K562 (cell line): ENCODE results near the gene USP48. TPM values are rescaled to one million over a fixed set of nuclear protein-coding genes. Genes with fewer than 3 reads are reported as not detected.

Experiments used
- FOXA1 ChIP-seq: fragments of 450-650 bp; IDR thresholded peaks from 2 replicates; pipeline ENCODE4 v1.6.1; 2016; ENCODE audit warnings: mild to moderate bottlenecking, borderline replicate concordance
- HCFC1 ChIP-seq: IDR thresholded peaks from 2 replicates; pipeline ENCODE4 v1.6.1; 2012; ENCODE audit warnings: low read depth, low read length, improper control_type of control experiment
- NCOA4 ChIP-seq: fragments of 450-650 bp; IDR thresholded peaks from 2 replicates; pipeline ENCODE4 v1.6.1; 2018; ENCODE audit warnings: mild to moderate bottlenecking; ENCODE audit not compliant: partially characterized antibody
- TGIF2 ChIP-seq: sonication (generic); formaldehyde crosslinking; IDR thresholded peaks from 2 replicates; pipeline ENCODE4 v1.8.1; 2022; ENCODE audit warnings: mild to moderate bottlenecking, missing genetic modification reagents, moderate library complexity
- U2AF1 ChIP-seq: fragments of 200-400 bp; formaldehyde crosslinking; optimal IDR thresholded peaks from 2 replicates; pipeline ENCODE3; 2017; ENCODE audit warnings: mild to moderate bottlenecking, low read depth, low read length, moderate library complexity
- ZNF175 ChIP-seq: fragments of 200-800 bp; sonication (Bioruptor generic); IDR thresholded peaks from 2 replicates; pipeline ENCODE4 v1.6.1; 2016; ENCODE audit warnings: low read depth, mild to moderate bottlenecking, missing genetic modification characterization, missing compliant biosample characterization
- polyA plus RNA-seq, 8 experiments: library from polyadenylated mRNA; depleted of rRNA in 4 of 8; stranded (reverse) in 5 of 8; unstranded in 3 of 8; fragments of >200 nt; fragmentation: Nextera tagmentation in 2 of 8; fragmentation: Illumina TruSeq in 1 of 8; extraction: Ambion mirVana in 2 of 8; extraction: Trizol in 1 of 8; gene quantifications; 2 replicates each; pipeline versions ENCODE4 v1.2.1 to v1.2.3, GENCODE V29; 2011 to 2014; ENCODE audit warnings: inconsistent platforms in 1 of 8, missing spikeins in 1 of 8
- total RNA-seq, 7 experiments: library from RNA; depleted of rRNA in 6 of 7; stranded (reverse); fragments of >200 nt in 6 of 7; fragmentation: Illumina TruSeq in 2 of 7; extraction: Trizol in 2 of 7; gene quantifications; 2 replicates each; pipeline versions ENCODE4 v1.2.1 to v1.2.3, GENCODE V29; 2011 to 2021; ENCODE audit warnings: low replicate concordance in 1 of 7
- TF ChIP-seq, protein P1 (sequence below), 2 experiments: fragments of 450-650 bp; formaldehyde crosslinking in 1 of 2; IDR thresholded peaks; 2 replicates each; pipeline versions ENCODE4 v1.4.0 to v1.6.1; 2014 to 2020; ENCODE audit warnings: mild to moderate bottlenecking in 2 of 2, borderline replicate concordance in 1 of 2, low read depth in 1 of 2
- TF ChIP-seq, protein P2 (sequence below): fragments of 450-650 bp; formaldehyde crosslinking; IDR thresholded peaks from 2 replicates; pipeline ENCODE4 v1.4.0; 2022; ENCODE audit warnings: missing genetic modification characterization
- TF ChIP-seq, protein P3 (sequence below): fragments of 450-650 bp; IDR thresholded peaks from 2 replicates; pipeline ENCODE4 v1.6.1; 2016; ENCODE audit warnings: missing biosample characterization, missing genetic modification characterization
- TF ChIP-seq, protein P4 (sequence below): fragments of 200-800 bp; sonication (Bioruptor generic); IDR thresholded peaks from 2 replicates; pipeline ENCODE4 v1.6.1; 2017; ENCODE audit warnings: missing genetic modification characterization, missing compliant biosample characterization
- TF ChIP-seq, protein P5 (sequence below): fragments of 450-650 bp; formaldehyde crosslinking; IDR thresholded peaks from 2 replicates; pipeline ENCODE4 v1.4.0; 2020; ENCODE audit warnings: mild to moderate bottlenecking, moderate library complexity

Gene USP48
- total and polyA plus RNA-seq, 9 of the 15 experiments (the other 6 are each of a cell fraction or from before 2014, with no cell fraction given) = 23.3 to 123 (median 106) TPM

DNA sequence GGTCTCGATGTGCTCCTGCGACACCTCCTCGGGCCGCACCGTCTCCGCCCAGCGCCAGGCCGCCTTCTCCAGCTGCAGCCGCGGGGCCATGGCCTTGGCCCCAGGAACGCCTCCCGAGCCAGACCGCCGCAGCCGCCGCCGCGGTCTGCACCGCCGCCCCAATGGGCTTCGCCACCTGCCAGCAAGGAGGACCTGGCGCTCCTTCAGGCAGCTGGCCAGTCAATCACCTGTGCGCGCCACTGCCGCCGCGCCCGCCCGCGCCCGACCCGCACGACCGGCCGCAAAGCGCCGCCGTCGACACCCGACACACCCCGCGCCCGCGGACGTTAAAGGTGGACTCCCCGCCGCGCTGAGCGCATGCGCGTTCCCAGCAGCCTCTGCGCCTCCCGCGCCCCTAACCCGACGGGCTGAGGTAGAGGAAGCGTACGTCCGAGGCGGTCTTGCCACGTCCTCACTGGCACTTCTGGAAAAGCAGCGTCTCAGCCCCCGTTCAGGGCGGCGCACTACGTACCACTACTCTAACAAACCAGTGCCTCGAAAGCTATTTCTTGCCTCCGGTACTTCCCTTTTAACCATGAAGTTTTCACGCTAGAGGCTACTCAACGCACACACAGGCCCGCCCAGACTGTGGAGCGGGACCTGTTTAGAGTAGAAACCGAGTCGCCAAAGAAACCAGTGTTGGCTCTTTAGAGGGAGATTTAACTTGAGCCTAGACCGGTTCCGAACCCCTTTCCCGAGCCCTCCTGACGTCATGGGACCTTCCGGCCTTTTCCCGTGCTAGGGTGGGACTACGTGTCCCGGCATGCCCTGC is at the start of gene USP48 (continued):
- TF ChIP-seq, protein P1, sequence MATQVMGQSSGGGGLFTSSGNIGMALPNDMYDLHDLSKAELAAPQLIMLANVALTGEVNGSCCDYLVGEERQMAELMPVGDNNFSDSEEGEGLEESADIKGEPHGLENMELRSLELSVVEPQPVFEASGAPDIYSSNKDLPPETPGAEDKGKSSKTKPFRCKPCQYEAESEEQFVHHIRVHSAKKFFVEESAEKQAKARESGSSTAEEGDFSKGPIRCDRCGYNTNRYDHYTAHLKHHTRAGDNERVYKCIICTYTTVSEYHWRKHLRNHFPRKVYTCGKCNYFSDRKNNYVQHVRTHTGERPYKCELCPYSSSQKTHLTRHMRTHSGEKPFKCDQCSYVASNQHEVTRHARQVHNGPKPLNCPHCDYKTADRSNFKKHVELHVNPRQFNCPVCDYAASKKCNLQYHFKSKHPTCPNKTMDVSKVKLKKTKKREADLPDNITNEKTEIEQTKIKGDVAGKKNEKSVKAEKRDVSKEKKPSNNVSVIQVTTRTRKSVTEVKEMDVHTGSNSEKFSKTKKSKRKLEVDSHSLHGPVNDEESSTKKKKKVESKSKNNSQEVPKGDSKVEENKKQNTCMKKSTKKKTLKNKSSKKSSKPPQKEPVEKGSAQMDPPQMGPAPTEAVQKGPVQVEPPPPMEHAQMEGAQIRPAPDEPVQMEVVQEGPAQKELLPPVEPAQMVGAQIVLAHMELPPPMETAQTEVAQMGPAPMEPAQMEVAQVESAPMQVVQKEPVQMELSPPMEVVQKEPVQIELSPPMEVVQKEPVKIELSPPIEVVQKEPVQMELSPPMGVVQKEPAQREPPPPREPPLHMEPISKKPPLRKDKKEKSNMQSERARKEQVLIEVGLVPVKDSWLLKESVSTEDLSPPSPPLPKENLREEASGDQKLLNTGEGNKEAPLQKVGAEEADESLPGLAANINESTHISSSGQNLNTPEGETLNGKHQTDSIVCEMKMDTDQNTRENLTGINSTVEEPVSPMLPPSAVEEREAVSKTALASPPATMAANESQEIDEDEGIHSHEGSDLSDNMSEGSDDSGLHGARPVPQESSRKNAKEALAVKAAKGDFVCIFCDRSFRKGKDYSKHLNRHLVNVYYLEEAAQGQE (IDR thresholded peaks at IDR 0.05; ENCODE audit: borderline replicate concordance) = no peak; the same call in 1 of the 2 replicates
- TF ChIP-seq, protein P1 (CRISPR knock-in tag; IDR thresholded peaks at IDR 0.05; ENCODE audit: low read depth) = peak; percentile 53
- TF ChIP-seq, protein P2, sequence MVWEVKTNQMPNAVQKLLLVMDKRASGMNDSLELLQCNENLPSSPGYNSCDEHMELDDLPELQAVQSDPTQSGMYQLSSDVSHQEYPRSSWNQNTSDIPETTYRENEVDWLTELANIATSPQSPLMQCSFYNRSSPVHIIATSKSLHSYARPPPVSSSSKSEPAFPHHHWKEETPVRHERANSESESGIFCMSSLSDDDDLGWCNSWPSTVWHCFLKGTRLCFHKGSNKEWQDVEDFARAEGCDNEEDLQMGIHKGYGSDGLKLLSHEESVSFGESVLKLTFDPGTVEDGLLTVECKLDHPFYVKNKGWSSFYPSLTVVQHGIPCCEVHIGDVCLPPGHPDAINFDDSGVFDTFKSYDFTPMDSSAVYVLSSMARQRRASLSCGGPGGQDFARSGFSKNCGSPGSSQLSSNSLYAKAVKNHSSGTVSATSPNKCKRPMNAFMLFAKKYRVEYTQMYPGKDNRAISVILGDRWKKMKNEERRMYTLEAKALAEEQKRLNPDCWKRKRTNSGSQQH (CRISPR knock-in tag) = peak; percentile 77; the same call in 1 of the 2 replicates
- peak; percentile 66 for TF ChIP-seq HCFC1
- TF ChIP-seq, protein P3, sequence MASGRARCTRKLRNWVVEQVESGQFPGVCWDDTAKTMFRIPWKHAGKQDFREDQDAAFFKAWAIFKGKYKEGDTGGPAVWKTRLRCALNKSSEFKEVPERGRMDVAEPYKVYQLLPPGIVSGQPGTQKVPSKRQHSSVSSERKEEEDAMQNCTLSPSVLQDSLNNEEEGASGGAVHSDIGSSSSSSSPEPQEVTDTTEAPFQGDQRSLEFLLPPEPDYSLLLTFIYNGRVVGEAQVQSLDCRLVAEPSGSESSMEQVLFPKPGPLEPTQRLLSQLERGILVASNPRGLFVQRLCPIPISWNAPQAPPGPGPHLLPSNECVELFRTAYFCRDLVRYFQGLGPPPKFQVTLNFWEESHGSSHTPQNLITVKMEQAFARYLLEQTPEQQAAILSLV = peak; percentile 6; the same call in 1 of the 2 replicates
- no peak for TF ChIP-seq NCOA4
- TF ChIP-seq TGIF2 (CRISPR knock-in tag) = peak; percentile 60
- TF ChIP-seq ZNF175 (CRISPR knock-in tag) = no peak; the same call in 1 of the 2 replicates
- TF ChIP-seq, protein P4, sequence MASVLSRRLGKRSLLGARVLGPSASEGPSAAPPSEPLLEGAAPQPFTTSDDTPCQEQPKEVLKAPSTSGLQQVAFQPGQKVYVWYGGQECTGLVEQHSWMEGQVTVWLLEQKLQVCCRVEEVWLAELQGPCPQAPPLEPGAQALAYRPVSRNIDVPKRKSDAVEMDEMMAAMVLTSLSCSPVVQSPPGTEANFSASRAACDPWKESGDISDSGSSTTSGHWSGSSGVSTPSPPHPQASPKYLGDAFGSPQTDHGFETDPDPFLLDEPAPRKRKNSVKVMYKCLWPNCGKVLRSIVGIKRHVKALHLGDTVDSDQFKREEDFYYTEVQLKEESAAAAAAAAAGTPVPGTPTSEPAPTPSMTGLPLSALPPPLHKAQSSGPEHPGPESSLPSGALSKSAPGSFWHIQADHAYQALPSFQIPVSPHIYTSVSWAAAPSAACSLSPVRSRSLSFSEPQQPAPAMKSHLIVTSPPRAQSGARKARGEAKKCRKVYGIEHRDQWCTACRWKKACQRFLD = 0 out of 2 replicates have a peak, but pooled peaks have one; percentile 27
- no peak for TF ChIP-seq FOXA1
- TF ChIP-seq, protein P5, sequence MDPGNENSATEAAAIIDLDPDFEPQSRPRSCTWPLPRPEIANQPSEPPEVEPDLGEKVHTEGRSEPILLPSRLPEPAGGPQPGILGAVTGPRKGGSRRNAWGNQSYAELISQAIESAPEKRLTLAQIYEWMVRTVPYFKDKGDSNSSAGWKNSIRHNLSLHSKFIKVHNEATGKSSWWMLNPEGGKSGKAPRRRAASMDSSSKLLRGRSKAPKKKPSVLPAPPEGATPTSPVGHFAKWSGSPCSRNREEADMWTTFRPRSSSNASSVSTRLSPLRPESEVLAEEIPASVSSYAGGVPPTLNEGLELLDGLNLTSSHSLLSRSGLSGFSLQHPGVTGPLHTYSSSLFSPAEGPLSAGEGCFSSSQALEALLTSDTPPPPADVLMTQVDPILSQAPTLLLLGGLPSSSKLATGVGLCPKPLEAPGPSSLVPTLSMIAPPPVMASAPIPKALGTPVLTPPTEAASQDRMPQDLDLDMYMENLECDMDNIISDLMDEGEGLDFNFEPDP (CRISPR knock-in tag) = peak; percentile 66; the same call in 1 of the 2 replicates
- peak; percentile 98 for TF ChIP-seq U2AF1
